Smooth muscle cell (in vitro differentiated cells): ENCODE results near the gene DCAF12. TPM values are rescaled to one million over a fixed set of nuclear protein-coding genes. Genes with fewer than 3 reads are reported as not detected.

Experiments used
- DNase-seq: peaks from one replicate; lab custom pipeline; 2025; ENCODE audit not compliant: unreplicated experiment; lab: John Stamatoyannopoulos, UW
- H2AFZ ChIP-seq: fragments of 200-600 bp; sonication (generic); 2 replicates; pipeline ENCODE4 v1.6.0; 2016; ENCODE audit warnings: antibody characterized with exemption, low read depth, mild to moderate bottlenecking
- H3F3A ChIP-seq: fragments of 200-600 bp; sonication (generic); 2 replicates; pipeline ENCODE4 v1.6.0; 2017; ENCODE audit warnings: antibody characterized with exemption, low read depth
- H3K27ac ChIP-seq: fragments of 200-600 bp; sonication (generic); 2 replicates; pipeline ENCODE4 v1.5.1; 2016; ENCODE audit warnings: low read depth, mild to moderate bottlenecking
- H3K27me3 ChIP-seq: fragments of 200-600 bp; sonication (generic); 2 replicates; pipeline ENCODE4 v1.6.1; 2016; ENCODE audit warnings: low read depth, mild to moderate bottlenecking
- H3K36me3 ChIP-seq: fragments of 200-600 bp; sonication (generic); 2 replicates; pipeline ENCODE4 v1.5.1; 2016; ENCODE audit warnings: low read depth
- H3K4me1 ChIP-seq: fragments of 200-600 bp; sonication (generic); 2 replicates; pipeline ENCODE4 v1.5.1; 2016; ENCODE audit warnings: low read depth
- H3K4me2 ChIP-seq: fragments of 200-600 bp; sonication (generic); 2 replicates; pipeline ENCODE4 v1.6.0; 2016; ENCODE audit warnings: mild to moderate bottlenecking
- H3K4me3 ChIP-seq: fragments of 200-600 bp; sonication (generic); 2 replicates; pipeline ENCODE4 v1.5.1; 2016; ENCODE audit warnings: mild to moderate bottlenecking
- H3K79me2 ChIP-seq: fragments of 200-600 bp; sonication (generic); 2 replicates; pipeline ENCODE4 v1.6.0; 2016; ENCODE audit warnings: low read depth, mild to moderate bottlenecking
- H3K9ac ChIP-seq: fragments of 200-600 bp; sonication (generic); 2 replicates; pipeline ENCODE4 v1.6.0; 2016; ENCODE audit warnings: low read depth
- H3K9me3 ChIP-seq: fragments of 200-600 bp; sonication (generic); replicated peaks from 2 replicates; pipeline ENCODE4 v1.5.1; 2016; ENCODE audit warnings: low read depth
- H4K20me1 ChIP-seq: fragments of 200-600 bp; sonication (generic); 2 replicates; pipeline ENCODE4 v1.6.0; 2016; ENCODE audit warnings: low read depth
- WGBS: methylation state at CpG from one replicate; pipeline ENCODE4 v1.1.7; 2016; ENCODE audit warnings: low lambda C conversion rate; 5-methylcytosine and 5-hydroxymethylcytosine counted together
- polyA plus RNA-seq: library from polyadenylated mRNA; unstranded; fragments of >200 nt; fragmentation: Nextera tagmentation; extraction: Ambion mirVana; gene quantifications from 2 replicates; pipeline ENCODE4 v1.2.1, GENCODE V29; 2016
- total RNA-seq: library from RNA; depleted of rRNA; stranded (reverse); fragments of >200 nt; gene quantifications from 2 replicates; pipeline ENCODE4 v1.2.3, GENCODE V29; 2014
- TF ChIP-seq, protein P1 (sequence below): fragments of 200-600 bp; sonication (generic); IDR thresholded peaks from 2 replicates; pipeline ENCODE4 v1.5.1; 2017; ENCODE audit warnings: borderline replicate concordance, mild to moderate bottlenecking, antibody characterized with exemption; ENCODE audit not compliant: insufficient read depth, poor library complexity, severe bottlenecking

DCAF12 gene
- total and polyA plus RNA-seq, 2 experiments from 2014 or later, result 16.1 to 23.4 TPM

DNA sequence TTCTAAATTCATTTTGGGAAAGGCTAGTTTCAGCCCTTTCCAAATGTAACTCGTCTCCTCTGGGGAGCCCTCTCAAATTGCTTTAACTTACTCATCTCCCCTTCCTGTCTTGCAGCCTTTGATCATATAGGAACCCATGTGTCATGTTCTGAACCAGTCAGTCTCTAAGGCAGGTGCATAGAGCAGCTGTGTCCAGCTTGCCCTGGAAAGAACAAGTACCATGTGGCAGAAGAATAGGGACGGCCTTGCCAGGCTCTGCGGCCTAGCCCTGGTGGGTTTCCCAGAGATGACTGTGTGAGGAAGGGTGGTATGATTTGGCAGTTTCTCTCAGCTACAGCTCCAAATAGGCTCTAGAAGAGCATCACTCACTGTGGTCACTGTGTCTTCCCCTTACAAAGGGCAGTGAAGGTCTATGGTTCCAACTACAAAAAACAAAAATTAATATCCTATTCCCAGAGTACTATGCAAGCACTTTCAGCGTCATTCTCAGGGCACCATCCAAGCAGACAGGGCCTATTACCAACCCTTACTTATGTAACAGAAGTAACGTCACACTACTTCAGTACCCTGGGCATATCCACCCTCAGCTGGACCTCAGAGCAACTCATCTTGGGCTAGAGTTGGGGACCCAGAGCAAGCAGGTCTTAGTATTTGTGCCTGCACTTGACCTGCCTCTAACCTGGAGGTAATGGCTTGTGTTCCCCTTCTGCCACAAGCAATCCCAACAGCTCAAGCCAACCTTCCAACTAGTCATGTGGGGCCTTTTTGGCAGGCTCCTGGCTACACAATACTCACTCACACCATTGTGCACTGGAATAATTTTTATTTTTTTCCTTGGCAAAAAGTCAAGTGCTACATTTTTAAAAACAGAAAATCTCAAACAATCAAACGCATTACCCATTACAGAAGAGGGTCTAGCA, 40.7 kb downstream of the DCAF12 start:
- Histone ChIP-seq H3K4me3 (no peak overlapping the region), H2AFZ (no peak overlapping the region), H3K27ac (no peak overlapping the region), H3K36me3 (peaks cover 3% of the 10 kb centered on the region), H3K9ac (no peak overlapping the region), H3K27me3 (no peaks in the 10 kb centered on the region), H3K79me2 (no peaks in the 10 kb centered on the region), H3K4me2 (no peak overlapping the region), H4K20me1 (no peaks in the 10 kb centered on the region), H3F3A (peaks cover 12% of the 10 kb centered on the region), H3K9me3 (no peaks in the 10 kb centered on the region), H3K4me1 (no peaks in the 10 kb centered on the region)
- no peak for DNase-seq
- TF ChIP-seq, protein P1, sequence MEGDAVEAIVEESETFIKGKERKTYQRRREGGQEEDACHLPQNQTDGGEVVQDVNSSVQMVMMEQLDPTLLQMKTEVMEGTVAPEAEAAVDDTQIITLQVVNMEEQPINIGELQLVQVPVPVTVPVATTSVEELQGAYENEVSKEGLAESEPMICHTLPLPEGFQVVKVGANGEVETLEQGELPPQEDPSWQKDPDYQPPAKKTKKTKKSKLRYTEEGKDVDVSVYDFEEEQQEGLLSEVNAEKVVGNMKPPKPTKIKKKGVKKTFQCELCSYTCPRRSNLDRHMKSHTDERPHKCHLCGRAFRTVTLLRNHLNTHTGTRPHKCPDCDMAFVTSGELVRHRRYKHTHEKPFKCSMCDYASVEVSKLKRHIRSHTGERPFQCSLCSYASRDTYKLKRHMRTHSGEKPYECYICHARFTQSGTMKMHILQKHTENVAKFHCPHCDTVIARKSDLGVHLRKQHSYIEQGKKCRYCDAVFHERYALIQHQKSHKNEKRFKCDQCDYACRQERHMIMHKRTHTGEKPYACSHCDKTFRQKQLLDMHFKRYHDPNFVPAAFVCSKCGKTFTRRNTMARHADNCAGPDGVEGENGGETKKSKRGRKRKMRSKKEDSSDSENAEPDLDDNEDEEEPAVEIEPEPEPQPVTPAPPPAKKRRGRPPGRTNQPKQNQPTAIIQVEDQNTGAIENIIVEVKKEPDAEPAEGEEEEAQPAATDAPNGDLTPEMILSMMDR, result no peak
- 97% methylated on average over 6 of the region's 6 CpGs for WGBS

DNA sequence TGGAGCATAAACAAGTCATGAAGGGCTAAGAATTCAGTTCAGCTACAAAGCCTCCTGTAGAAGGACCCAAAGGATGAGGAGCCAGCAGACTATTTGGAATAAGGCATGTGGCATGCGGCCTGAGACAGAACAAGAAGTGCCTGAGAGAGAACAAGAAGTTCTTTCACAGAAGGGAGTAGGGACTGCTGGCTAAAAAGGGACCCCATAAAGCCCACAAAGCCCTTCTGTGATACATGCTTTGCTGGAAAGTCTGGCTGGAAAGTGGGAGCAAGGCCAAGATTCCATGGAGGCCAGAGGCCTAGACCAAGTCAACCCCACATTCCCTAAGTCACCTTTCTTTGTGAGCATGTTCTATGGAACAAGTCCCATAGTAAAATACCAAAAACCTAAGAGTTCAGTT, 41.9 kb downstream of the DCAF12 start:
- Histone ChIP-seq H3K4me1 (no peaks in the 10 kb centered on the region), H3F3A (peaks cover 12% of the 10 kb centered on the region), H3K27ac (peak overlapping the region; percentile 2), H3K79me2 (no peaks in the 10 kb centered on the region), H3K4me2 (no peak overlapping the region), H3K9ac (no peak overlapping the region), H3K36me3 (peaks cover 3% of the 10 kb centered on the region), H2AFZ (no peak overlapping the region), H3K4me3 (no peak overlapping the region), H3K27me3 (no peaks in the 10 kb centered on the region), H4K20me1 (no peaks in the 10 kb centered on the region), H3K9me3 (no peaks in the 10 kb centered on the region)
- TF ChIP-seq, protein P1, result no peak
- DNase-seq, result no peak
- WGBS, result 26% methylated on average over 1 of the region's 1 CpG

- no peaks in the 10 kb centered on the region for H3K27me3 ChIP-seq
- H3K36me3 ChIP-seq, result no peaks in the 10 kb centered on the region
- no peaks in the 10 kb centered on the region for H4K20me1 ChIP-seq
- WGBS, result 80% methylated on average over 2 of the region's 2 CpGs
- no peak overlapping the region for H3K4me3 ChIP-seq
- H3K4me1 ChIP-seq, result no peaks in the 10 kb centered on the region
- no peaks in the 10 kb centered on the region for H3K79me2 ChIP-seq
- H3F3A ChIP-seq, result no peaks in the 10 kb centered on the region
- TF ChIP-seq, protein P1, result no peak
- H3K9ac ChIP-seq, result no peak overlapping the region
- H3K27ac ChIP-seq, result peak overlapping the region; percentile 7
- no peak for DNase-seq
- no peaks in the 10 kb centered on the region for H3K9me3 ChIP-seq
- H3K4me2 ChIP-seq, result no peak overlapping the region
- no peak overlapping the region for H2AFZ ChIP-seq
Observed at GRCh38 chr9:34079181-34079580, 47.3 kb downstream of the DCAF12 start.
